H1 (cell line): Measurements from ENCODE around the gene STK32C. TPM values are rescaled to one million over a fixed set of nuclear protein-coding genes. Genes with fewer than 3 reads are reported as not detected.

Experiments
- CTCF ChIA-PET: fragments of 300-600 bp; sonication (Branson Sonifier 250); formaldehyde crosslinking; loops from one replicate; lab custom pipeline; 2021; ENCODE audit not compliant: partially characterized antibody; lab: Charles Lee
- POLR2A ChIA-PET: fragments of 300-600 bp; sonication (Branson Sonifier 250); formaldehyde crosslinking; loops from one replicate; lab custom pipeline; 2021; ENCODE audit warnings: inconsistent platforms; ENCODE audit not compliant: partially characterized antibody; lab: Charles Lee
- DNase-seq, 2 experiments: peaks; one replicate each; pipeline versions ENCODE4 v3.0.0 to v3.0.0-alpha.2; 2010 to 2022; ENCODE audit warnings: low spot score in 2 of 2, low read depth in 1 of 2, mixed read lengths in 1 of 2
- FAIRE-seq: peaks from 2 replicates; lab custom pipeline; 2011; peaks lifted over from hg19 to GRCh38; lab: Jason Lieb, UNC
- H2AFZ ChIP-seq: 2 replicates; pipeline ENCODE4 v1.8.1; 2012; ENCODE audit warnings: low read length, inconsistent platforms
- H2AK5ac ChIP-seq: 2 replicates; pipeline ENCODE4 v1.6.1; 2013; ENCODE audit warnings: low read depth, low read length
- H2BK120ac ChIP-seq: replicated peaks from 2 replicates; pipeline ENCODE3; 2013; ENCODE audit warnings: low read depth, low read length, inconsistent platforms
- H2BK12ac ChIP-seq: 2 replicates; pipeline ENCODE4 v1.6.1; 2013; ENCODE audit warnings: low read depth, low read length
- H2BK15ac ChIP-seq: 2 replicates; pipeline ENCODE4 v1.6.1; 2013; ENCODE audit warnings: low read length
- H2BK20ac ChIP-seq: 2 replicates; pipeline ENCODE4 v1.6.1; 2013; ENCODE audit warnings: low read length
- H2BK5ac ChIP-seq: 2 replicates; pipeline ENCODE4 v1.6.1; 2013; ENCODE audit warnings: low read depth, low read length
- H3K14ac ChIP-seq: 2 replicates; pipeline ENCODE4 v1.6.1; 2013; ENCODE audit warnings: inconsistent platforms; ENCODE audit not compliant: insufficient read length
- H3K18ac ChIP-seq: 2 replicates; pipeline ENCODE4 v1.6.1; 2013; ENCODE audit warnings: low read length; ENCODE audit errors: extremely low read depth
- H3K23ac ChIP-seq: 2 replicates; pipeline ENCODE4 v1.6.1; 2013; ENCODE audit warnings: inconsistent platforms; ENCODE audit not compliant: insufficient read length
- H3K23me2 ChIP-seq: 2 replicates; pipeline ENCODE4 v1.6.1; 2013; ENCODE audit warnings: low read depth, low read length
- H3K27ac ChIP-seq: 2 replicates; pipeline ENCODE4 v1.6.1; 2011; ENCODE audit warnings: low read depth, low read length, inconsistent platforms
- H3K27me3 ChIP-seq, 4 experiments: replicated peaks in 1 of 4; 1 replicate in 1 of 4; 2 replicates in 3 of 4; pipeline versions ENCODE4 v1.6.1 to v1.8.1; 2011 to 2013; ENCODE audit warnings: low read length in 3 of 4, mild to moderate bottlenecking in 3 of 4, inconsistent platforms in 2 of 4, mixed read lengths in 2 of 4, moderate library complexity in 1 of 4; ENCODE audit not compliant: control insufficient read depth in 3 of 4, insufficient read depth in 3 of 4; ENCODE audit errors: extremely low read depth in 1 of 4
- H3K36me3 ChIP-seq, 4 experiments: 2 replicates each; pipeline versions ENCODE4 v1.6.1 to v1.8.1; 2011 to 2013; ENCODE audit warnings: mild to moderate bottlenecking in 4 of 4, low read length in 3 of 4, moderate library complexity in 2 of 4, control low read depth in 1 of 4, inconsistent platforms in 1 of 4; ENCODE audit not compliant: insufficient read depth in 4 of 4, control insufficient read depth in 2 of 4
- H3K4ac ChIP-seq: replicated peaks from 2 replicates; pipeline ENCODE3; 2013; ENCODE audit warnings: low read length, low read depth, mixed read lengths, inconsistent platforms; ENCODE audit not compliant: insufficient read length
- H3K4me1 ChIP-seq, 4 experiments: replicated peaks in 1 of 4; 1 replicate in 1 of 4; 2 replicates in 3 of 4; pipeline versions ENCODE4 v1.6.1 to v1.8.1; 2011 to 2013; ENCODE audit warnings: low read length in 3 of 4, inconsistent platforms in 2 of 4, mixed read lengths in 1 of 4; ENCODE audit not compliant: insufficient read depth in 4 of 4, control insufficient read depth in 3 of 4
- H3K4me2 ChIP-seq, 2 experiments: 2 replicates each; pipeline versions ENCODE4 v1.6.1 to v1.8.1; 2011 to 2013; ENCODE audit warnings: low read depth in 2 of 2, low read length in 2 of 2, control low read depth in 1 of 2, inconsistent platforms in 1 of 2, mild to moderate bottlenecking in 1 of 2; ENCODE audit not compliant: insufficient read depth in 1 of 2
- H3K4me3 ChIP-seq, 4 experiments: fragments of 200-600, 300-600 bp in 1 of 4; sonication (generic), shearing (Covaris generic), sonication (Bioruptor Twin) in 1 of 4; 2 replicates each; pipeline versions ENCODE4 v1.5.1 to v1.8.1; 2011 to 2016; ENCODE audit warnings: low read length in 4 of 4, low read depth in 3 of 4, control low read depth in 2 of 4, inconsistent platforms in 2 of 4, mild to moderate bottlenecking in 2 of 4, mixed read lengths in 1 of 4, moderate library complexity in 1 of 4; ENCODE audit not compliant: insufficient read depth in 2 of 4; ENCODE audit errors: extremely low read depth in 1 of 4
- H3K56ac ChIP-seq: replicated peaks from 2 replicates; pipeline ENCODE3; 2013; ENCODE audit warnings: low read depth, mild to moderate bottlenecking, mixed read lengths, low read length, inconsistent platforms; ENCODE audit not compliant: insufficient read length
- H3K79me1 ChIP-seq: 2 replicates; pipeline ENCODE4 v1.6.1; 2013; ENCODE audit warnings: low read depth, low read length, control low read depth
- H3K79me2 ChIP-seq, 2 experiments: 2 replicates each; pipeline versions ENCODE4 v1.6.1 to v1.8.1; 2012 to 2013; ENCODE audit warnings: low read length in 2 of 2, mild to moderate bottlenecking in 2 of 2, inconsistent platforms in 1 of 2; ENCODE audit not compliant: insufficient read depth in 2 of 2, control insufficient read depth in 1 of 2
- H3K9ac ChIP-seq, 4 experiments: replicated peaks in 1 of 4; 1 replicate in 1 of 4; 2 replicates in 3 of 4; pipeline versions ENCODE4 v1.6.1 to v1.8.1; 2011 to 2013; ENCODE audit warnings: low read depth in 3 of 4, low read length in 3 of 4, control low read depth in 2 of 4, mild to moderate bottlenecking in 2 of 4, moderate library complexity in 2 of 4, inconsistent platforms in 1 of 4; ENCODE audit errors: extremely low read depth in 1 of 4
- H3K9me3 ChIP-seq, 2 experiments: 2 replicates each; pipeline versions ENCODE4 v1.6.1 to v1.8.1; 2012 to 2013; ENCODE audit warnings: mild to moderate bottlenecking in 2 of 2, moderate library complexity in 2 of 2, control low read depth in 1 of 2, inconsistent platforms in 1 of 2, low read depth in 1 of 2, low read length in 1 of 2, mixed read lengths in 1 of 2; ENCODE audit not compliant: insufficient read depth in 2 of 2
- H4K20me1 ChIP-seq, 2 experiments: replicated peaks in 1 of 2; 2 replicates each; pipeline versions ENCODE3 to v1.8.1; 2011 to 2013; ENCODE audit warnings: inconsistent platforms in 2 of 2, low read length in 2 of 2, mild to moderate bottlenecking in 1 of 2; ENCODE audit not compliant: insufficient read depth in 2 of 2, control insufficient read depth in 1 of 2
- H4K5ac ChIP-seq: 2 replicates; pipeline ENCODE4 v1.6.1; 2013; ENCODE audit warnings: low read length, low read depth, mixed read lengths, inconsistent platforms; ENCODE audit not compliant: insufficient read length
- H4K8ac ChIP-seq: 2 replicates; pipeline ENCODE4 v1.8.0; 2013; ENCODE audit warnings: mild to moderate bottlenecking, moderate library complexity, low read length, inconsistent platforms; ENCODE audit not compliant: insufficient read depth; ENCODE audit errors: extremely low read depth
- H4K91ac ChIP-seq: replicated peaks from 2 replicates; pipeline ENCODE3; 2013; ENCODE audit warnings: low read length, mixed read lengths, inconsistent platforms; ENCODE audit not compliant: insufficient read length
- WGBS, 2 experiments: shearing (Covaris generic) in 1 of 2; methylation state at CpG; one replicate each; pipeline versions ENCODE4 v1.1.6 to v1.1.7; 2013 to 2015; ENCODE audit warnings: low lambda C conversion rate in 2 of 2, mixed read lengths in 2 of 2, inconsistent platforms in 1 of 2, low coverage in 1 of 2, missing lambda C conversion rate in 1 of 2; ENCODE audit not compliant: insufficient replicate concordance in 2 of 2, insufficient coverage in 1 of 2, insufficient read length in 1 of 2; ENCODE audit errors: extremely low coverage in 1 of 2, missing lambda C conversion rate in 1 of 2; 5-methylcytosine and 5-hydroxymethylcytosine counted together
- polyA plus RNA-seq, 7 experiments: library from polyadenylated mRNA; depleted of rRNA in 3 of 7; stranded (reverse) in 5 of 7; unstranded in 2 of 7; fragments of >200 nt in 5 of 7; fragments of 200-250 nt in 2 of 7; gene quantifications; 1 replicate in 5 of 7; 2 replicates in 1 of 7; 4 replicates in 1 of 7; pipeline versions ENCODE4 v1.2.1 to v1.2.3, GENCODE V29; 2011 to 2013; ENCODE audit warnings: missing spikeins in 2 of 7, mixed read lengths in 2 of 7
- total RNA-seq: library from RNA; stranded (reverse); fragmentation: NEBNext Ultra II Directional; extraction: Animal tissue kit (Norgen Biotek cat#: 25700); gene quantifications from 2 replicates; pipeline ENCODE4 v1.2.1, GENCODE V29; 2021

The STK32C gene
- total and polyA plus RNA-seq, 2 of the 8 experiments (the other 6 are each of a cell fraction or from before 2014, with no cell fraction given), result 10.6 to 15.6 TPM

DNA sequence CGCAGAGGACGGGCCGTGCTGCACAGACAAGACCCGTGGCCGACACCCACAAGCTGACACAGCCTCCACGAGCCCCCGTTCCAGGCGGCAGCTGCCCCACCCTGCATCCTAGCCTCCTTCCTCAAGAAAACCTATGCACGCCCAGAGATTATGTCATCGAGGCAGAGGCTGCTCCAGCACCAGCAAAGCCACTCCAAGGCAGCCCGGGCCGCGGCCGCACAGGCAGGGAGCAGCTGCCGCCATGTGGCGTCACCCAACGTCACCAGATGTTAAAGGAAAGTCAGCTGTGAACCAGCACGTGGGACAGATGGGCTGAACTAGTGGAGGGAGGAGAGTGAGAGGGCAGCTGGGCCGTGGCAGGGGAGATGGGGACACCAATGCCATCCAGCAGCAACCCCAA, 59.8 kb downstream of the STK32C start:
- Histone ChIP-seq H4K91ac (no peak overlapping the region), H2BK5ac (no peak overlapping the region), H3K14ac (no peak overlapping the region), H4K5ac (no peak overlapping the region), H2BK20ac (no peak overlapping the region), H3K4me1 (peaks cover 0 to 8% (median 4%) of the 10 kb centered on the region in 4 experiments; a peak in 4 of 7 replicates), H3K79me1 (no peaks in the 10 kb centered on the region), H3K9ac (no peak overlapping the region), H3K27me3 (no peaks in the 10 kb centered on the region; a peak in 1 of 7 replicates), H4K8ac (no peak overlapping the region), H2AFZ (no peak overlapping the region), H3K4ac (no peak overlapping the region), H3K56ac (no peak overlapping the region), H3K23ac (no peak overlapping the region), H3K27ac (no peak overlapping the region), H2AK5ac (no peak overlapping the region; the same call in 1 of the 2 replicates), H2BK15ac (no peak overlapping the region), H3K23me2 (peaks cover 2% of the 10 kb centered on the region; the same call in 1 of the 2 replicates), H2BK12ac (no peak overlapping the region; the same call in 1 of the 2 replicates), H2BK120ac (no peak overlapping the region), H3K9me3 (no peaks in the 10 kb centered on the region), H3K79me2 (no peaks in the 10 kb centered on the region), H3K4me2 (no peak overlapping the region; a peak in 2 of 4 replicates), H3K18ac (no peak overlapping the region), H3K4me3 (no peak overlapping the region), H3K36me3 (no peaks in the 10 kb centered on the region), H4K20me1 (peaks cover 0 to 1% of the 10 kb centered on the region in 2 experiments)
- ChIA-PET POLR2A (no interaction called here), CTCF (interaction anchor here (1.2 to 1.7 kb wide), 6 partner anchors 15 to 113 kb away, joined by 3 to 5 read pairs (median 4); no protein-coding TSS in a partner anchor)
- WGBS, 2 experiments, result 78% methylated on average over 18 of the region's 19 CpGs; no CpG with 5 or more reads in 1 of the 2 experiments
- FAIRE-seq (no peak), DNase-seq (no peak)
